GM18505 (cell line): ENCODE results near the gene KPNA5.
"Not testable (repeated sequence)": the region's sequence is repeated elsewhere in the genome, so short reads cannot be mapped to it uniquely, and the experiment has no call there.

ENCODE experiments used
- ATAC-seq: cut with Tn5 transposase; IDR thresholded peaks from one replicate; pipeline ENCODE4 v1.9.1; 2021; ENCODE audit not compliant: unreplicated experiment
- POLR2A ChIP-seq: IDR thresholded peaks from 4 replicates; pipeline ENCODE4 v1.6.1; 2011; ENCODE audit warnings: borderline replicate concordance; ENCODE audit not compliant: insufficient read depth, insufficient read length; ENCODE audit errors: extremely low read depth

Gene KPNA5

DNA sequence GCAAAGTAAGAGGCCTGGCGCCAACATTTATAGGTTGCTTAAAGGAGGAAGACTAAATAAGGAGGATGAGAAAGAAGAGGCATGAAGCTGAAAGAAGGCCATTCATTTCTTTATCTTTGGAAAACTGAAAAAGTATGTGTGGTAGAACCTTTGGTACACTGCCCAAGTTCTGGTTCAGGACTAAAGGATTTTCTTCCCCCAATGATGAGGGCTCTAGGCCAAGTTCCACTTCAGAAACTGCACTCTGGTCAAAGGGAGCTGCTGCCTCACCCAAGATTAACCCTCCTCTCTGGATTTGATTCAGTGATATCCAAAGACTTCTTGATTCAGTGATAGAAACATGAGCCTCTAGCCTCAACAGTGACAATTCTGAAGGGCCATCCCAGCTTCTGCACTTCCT is 5.0 kb upstream of the KPNA5 start:
- no peak for ATAC-seq
- no peak for TF ChIP-seq POLR2A

DNA sequence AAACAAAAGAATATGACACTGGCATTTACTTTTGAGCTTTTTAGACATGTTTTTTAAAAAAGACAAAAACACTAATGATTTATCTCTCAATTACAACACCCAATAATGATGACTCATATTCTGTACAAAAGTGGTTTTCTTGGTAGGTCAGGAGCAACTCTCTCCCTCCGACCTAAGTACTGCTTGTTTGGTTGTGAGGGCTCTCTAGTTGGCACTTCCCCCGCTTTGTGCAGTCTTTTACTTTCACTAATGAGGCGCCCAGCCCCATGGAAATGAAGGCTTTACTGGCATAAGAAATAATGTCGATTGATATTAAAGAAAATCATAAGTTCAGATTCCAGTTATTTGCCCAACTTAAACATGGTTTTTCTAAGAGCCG is 1.3 kb downstream of the KPNA5 start:
- no peak for TF ChIP-seq POLR2A
- peak; percentile 29 for ATAC-seq

DNA sequence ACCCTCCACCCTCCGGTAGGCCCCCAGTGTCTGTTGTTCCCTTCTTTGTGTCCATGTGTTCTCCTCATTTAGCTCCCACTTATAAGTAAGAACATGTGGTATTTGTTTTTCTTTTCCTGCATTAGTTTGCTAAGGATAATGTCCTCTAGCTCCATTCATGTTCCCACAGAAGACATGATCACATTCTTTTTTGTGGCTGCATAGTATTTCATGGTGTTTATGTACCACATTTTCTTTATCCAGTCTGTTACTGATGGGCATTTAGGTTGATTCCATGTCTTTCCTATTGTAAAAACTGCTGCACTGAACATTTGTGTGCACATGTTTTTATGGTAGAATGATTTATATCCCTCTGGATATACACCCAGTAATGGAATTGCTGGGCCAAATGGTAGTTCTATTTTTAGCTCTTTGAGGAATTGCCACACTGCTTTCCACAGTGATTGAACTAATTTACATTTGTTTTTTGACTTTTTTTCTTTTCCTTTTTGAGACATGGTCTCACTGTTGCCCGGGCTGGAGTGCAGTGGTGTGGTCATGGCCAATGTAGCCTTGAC is 4.5 kb downstream of the KPNA5 start:
- ATAC-seq: no peak
- TF ChIP-seq POLR2A: no peak

DNA sequence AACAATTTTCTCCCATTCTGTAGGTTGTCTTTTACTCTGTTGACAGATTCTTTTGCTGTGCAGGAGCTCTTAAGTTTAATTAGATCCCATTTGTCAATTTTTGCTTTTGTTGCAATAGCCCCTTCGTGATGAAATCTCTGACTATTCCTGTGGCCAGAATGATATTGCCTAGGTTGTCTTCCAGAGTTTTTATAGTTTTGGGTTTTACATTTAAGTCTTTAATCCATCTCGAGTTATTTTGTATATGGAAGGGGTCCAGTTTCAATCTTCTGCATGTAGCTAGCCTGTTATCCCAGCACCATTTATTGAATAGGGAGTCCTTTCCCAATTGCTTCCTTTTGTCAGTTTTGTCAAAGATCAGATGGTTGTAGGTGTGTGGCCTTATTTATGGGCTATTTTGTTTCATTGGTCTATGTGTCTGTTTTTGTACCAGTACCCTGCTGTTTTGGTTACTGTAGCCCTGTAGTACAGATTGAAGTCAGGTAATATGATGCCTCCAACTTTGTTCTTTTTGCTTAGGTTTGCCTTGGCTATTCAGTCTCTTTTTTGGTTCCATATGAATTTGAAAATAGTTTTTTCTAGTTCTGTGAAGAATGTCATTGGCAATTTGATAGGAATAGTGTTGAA is 5.6 kb downstream of the KPNA5 start:
- ATAC-seq: not testable (repeated sequence)

DNA sequence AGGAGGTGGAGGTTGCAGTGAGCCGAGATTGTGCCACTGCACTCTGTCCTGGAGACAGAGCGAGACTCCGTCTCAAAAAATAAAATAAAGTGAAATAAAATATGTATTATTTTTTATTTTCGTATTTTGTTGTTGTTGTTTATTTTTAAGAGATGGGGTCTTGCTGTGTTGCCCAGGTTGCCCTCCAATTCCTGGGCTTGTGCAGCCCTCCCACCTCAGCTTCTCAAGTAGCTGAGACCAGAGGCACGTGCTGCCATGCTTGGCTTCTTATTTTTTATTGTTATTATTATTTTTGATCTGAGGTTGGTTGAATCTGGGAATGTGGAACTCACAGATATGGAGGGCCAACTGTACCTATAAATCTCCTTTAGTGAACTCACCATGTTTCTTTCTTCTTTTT is 10.1 kb downstream of the KPNA5 start:
- no peak for TF ChIP-seq POLR2A
- no peak for ATAC-seq

DNA sequence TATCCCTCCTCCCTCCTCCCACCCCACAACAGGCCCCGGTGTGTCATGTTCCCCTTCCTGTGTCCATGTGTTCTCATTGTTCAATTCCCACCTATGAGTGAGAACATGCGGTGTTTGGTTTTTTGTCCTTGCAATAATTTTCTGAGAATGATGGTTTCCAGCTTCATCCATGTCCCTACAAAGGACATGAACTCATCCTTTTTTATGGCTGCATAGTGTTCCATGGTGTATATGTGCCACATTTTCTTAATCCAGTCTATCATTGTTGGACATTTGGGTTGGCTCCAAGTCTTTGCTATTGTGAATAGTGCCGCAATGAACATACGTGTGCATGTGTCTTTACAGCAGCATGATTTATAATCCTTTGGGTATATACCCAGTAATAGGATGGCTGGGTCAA is 11.9 kb downstream of the KPNA5 start:
- ATAC-seq: not testable (repeated sequence)

DNA sequence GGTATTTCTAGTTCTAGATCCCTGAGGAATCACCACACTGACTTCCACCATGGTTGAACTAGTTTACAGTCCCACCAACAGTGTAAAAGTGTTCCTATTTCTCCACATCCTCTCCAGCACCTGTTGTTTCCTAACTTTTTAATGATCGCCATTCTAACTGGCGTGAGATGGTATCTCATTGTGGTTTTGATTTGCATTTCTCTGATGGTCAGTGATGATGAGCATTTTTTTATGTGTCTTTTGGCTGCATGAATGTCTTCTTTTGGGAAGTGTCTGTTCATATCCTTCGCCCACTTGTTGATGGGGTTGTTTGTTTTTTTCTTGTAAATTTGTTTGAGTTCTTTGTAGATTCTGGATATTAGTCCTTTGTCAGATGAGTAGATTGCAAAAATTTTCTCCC is 12.3 kb downstream of the KPNA5 start:
- ATAC-seq: not testable (repeated sequence)

DNA sequence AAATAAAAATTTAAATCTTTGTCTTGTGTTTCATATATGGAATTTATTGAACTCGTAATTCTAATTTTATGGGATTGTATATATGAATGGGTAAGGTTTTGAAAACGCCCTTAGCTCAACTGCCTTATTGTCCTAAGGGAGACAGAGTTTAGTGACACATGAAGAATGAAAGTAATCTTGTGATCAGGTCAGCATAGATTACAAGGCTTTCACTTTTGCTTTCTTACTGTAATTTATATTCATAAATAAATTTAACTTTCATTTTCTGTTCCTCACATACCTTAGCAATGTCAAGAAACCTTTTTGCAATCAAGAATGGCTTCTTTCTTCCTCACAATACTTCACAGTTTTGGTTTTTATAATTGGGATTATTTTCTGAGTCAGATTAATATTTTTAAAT is 14.4 kb downstream of the KPNA5 start:
- TF ChIP-seq POLR2A: no peak
- ATAC-seq: peak; percentile 97

DNA sequence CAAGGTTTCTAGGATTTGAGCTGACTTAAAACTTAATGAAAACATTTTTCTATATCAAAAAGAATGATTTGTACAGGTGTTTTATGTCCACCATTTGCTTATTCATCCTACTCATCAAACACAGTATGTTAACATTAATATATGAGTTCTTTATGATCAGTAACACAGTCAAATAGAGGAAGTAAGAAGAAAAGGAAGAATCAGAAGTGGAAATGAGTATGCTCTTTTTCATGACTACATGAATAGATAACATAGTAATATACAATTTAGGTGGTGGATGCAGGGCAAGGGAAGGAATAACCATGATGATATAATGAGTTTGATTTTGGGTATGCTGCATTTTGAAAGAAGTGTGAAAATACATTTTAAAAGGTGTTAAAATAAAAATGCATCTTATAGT is 16.5 kb downstream of the KPNA5 start:
- peak; percentile 68 for ATAC-seq
- no peak for TF ChIP-seq POLR2A

DNA sequence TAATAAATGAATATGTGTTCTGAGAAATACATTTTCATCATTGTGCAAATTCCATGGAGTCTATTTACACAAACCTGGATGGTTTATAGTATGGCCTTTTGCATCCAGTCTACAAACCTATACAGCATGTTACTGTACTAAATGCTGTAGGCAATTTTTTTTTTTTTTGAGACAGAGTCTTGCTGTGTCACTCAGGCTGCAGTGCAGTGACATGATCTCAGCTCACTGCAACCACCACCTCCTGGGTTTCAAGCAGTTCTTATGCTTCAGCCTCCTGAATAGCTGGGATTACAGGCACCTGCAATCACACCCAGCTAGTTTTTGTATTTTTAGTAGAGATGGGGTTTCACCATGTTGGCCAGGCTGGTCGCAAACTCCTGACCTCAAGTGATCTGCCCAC is 22.9 kb downstream of the KPNA5 start:
- not testable (repeated sequence) for ATAC-seq

DNA sequence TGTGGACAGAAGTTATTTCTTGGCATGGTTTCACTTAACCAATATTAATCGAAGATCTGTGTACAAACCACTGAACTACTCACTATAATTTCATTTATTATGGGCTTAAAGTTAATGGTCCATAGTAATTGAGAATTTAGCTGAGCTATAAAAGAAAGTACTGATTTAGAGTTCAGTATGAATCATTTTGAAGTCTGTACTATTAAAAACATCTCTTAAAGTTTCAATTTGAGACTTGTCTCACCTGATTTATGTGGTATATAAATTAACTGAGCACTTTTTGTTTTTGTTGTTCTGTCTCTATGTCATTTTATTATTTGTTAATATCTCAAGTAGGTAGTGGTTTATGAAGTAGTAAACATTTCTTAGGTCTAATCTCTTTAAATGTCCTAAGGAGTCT is 24.9 kb downstream of the KPNA5 start:
- TF ChIP-seq POLR2A: no peak
- no peak for ATAC-seq

DNA sequence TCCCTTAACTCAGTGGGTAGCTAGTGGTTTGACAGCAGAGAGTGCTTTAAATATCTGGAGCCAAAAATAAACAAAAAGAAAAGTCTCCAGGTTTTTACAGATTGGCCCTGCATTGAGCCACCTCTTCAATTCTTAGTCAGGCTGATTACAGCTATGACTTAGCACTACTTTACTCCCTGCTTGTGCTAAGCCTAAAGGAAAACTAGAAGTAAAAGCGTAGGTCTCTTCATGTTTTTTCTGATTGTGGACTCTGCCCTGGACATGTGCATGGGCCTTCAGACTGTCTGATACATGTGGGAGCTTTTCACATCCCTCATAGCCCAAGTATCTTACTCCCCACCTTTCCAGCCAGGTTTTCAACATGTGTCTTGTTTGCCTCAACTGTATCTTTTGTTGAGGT is 33.3 kb downstream of the KPNA5 start:
- no peak for ATAC-seq
- TF ChIP-seq POLR2A: no peak

DNA sequence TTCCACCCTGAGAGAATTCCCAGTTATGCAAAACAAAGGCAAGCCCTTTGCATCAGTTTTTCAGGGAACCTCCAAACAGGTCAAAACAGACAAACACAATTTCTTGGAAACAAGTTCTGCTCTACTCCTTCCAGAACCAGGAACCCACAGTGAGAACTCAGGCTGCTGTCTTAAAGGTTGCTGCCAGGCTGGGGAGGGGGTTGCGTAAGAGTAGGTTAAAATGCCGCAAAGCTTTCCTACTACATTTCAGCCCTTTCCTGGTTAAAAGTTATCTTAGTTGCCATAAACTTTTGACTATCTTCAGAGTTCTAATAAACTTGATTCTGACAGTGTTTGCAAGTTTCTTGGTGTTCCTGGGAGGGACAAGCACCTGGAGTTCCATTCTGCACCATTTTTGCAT is 33.8 kb downstream of the KPNA5 start:
- no peak for ATAC-seq
- TF ChIP-seq POLR2A: no peak

DNA sequence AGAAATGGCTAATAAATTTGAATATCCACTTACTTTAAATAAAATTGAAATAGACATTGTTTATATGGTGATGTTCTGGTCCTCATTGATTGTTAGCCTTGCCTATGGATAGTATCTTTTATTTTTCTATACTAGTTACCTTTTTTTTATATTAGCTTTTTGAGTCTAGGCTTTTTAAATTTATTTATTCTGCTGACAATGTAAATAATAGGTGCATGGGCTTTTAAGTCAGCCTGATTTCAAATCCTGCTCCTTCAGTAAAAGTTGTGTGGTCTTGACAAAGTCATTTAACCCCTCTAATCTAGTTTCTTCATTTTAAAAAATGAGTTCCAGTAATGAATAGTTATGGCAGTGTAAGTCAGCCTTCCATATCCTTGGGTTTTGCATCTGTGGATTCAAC is 45.9 kb downstream of the KPNA5 start:
- ATAC-seq: no peak
- no peak for TF ChIP-seq POLR2A

DNA sequence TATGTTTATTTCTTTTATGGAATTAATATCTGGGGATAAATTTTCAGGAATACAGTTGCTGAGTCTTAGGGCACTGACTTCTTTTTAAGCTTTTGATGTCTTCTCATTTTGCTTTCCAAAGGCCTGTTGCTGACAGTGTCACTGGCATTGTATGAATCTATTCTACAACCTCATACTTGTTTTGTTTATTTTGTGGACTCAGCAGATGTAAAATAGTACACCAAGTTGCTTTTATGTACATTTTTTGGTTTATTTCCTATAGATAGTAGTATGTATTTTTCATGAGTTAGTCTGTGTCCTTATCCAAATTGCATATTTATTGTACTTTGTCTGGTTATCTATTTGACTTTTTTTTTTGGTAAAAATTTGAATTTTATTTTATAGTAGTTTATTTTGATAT is 49.5 kb downstream of the KPNA5 start:
- no peak for TF ChIP-seq POLR2A
- ATAC-seq: no peak
